SK-MEL-5 (cell line): ENCODE measurements around the gene SLC16A3. TPM values are rescaled to one million over a fixed set of nuclear protein-coding genes. Genes with fewer than 3 reads are reported as not detected.
"Not testable (repeated sequence)": the region's sequence is repeated elsewhere in the genome, so short reads cannot be mapped to it uniquely, and the experiment has no call there.

Experiments
- DNase-seq: peaks from one replicate; pipeline ENCODE4 v3.0.0-alpha.2; 2016; ENCODE audit warnings: low read depth, low spot score
- in situ Hi-C: cut with HindIII; loops from 2 replicates; pipeline ENCODE4 v1.10.0; 2016; ENCODE audit warnings: low sequenced_read_pairs, high pct_unique_total_duplicates, low pct_unique_long_range_greater_than_20kb
- total RNA-seq: library from RNA; depleted of rRNA; stranded (reverse); fragments of >200 nt; shearing (Covaris generic); gene quantifications from 2 replicates; pipeline ENCODE4 v1.2.3, GENCODE V29; 2014

SLC16A3 gene
- total RNA-seq, 1 experiment from 2014 or later: 12.8 TPM

GRCh38 chr17:82249896-82250581 is 21.2 kb downstream of the SLC16A3 start:
- in situ Hi-C loops: no loop called here
- DNase-seq: no peak

- DNase-seq: no peak
- in situ Hi-C loops: no loop called here
Observed at GRCh38 chr17:82250868-82251500, 22.1 kb downstream of the SLC16A3 start.

GRCh38 chr17:82252511-82253178 is 23.8 kb downstream of the SLC16A3 start:
- in situ Hi-C loops: no loop called here
- no peak for DNase-seq

- in situ Hi-C loops: no loop called here
- no peak for DNase-seq
Observed at GRCh38 chr17:82253179-82253544, 24.3 kb downstream of the SLC16A3 start.

- DNase-seq, in situ Hi-C loops: not testable (repeated sequence)
Observed at GRCh38 chr17:82254096-82254495, 25.3 kb downstream of the SLC16A3 start.

- in situ Hi-C loops, DNase-seq: not testable (repeated sequence)
Observed at GRCh38 chr17:82254746-82255145, 25.9 kb downstream of the SLC16A3 start.

- DNase-seq: no peak
- in situ Hi-C loops: no loop called here
Observed at GRCh38 chr17:82255402-82255972, 26.6 kb downstream of the SLC16A3 start.

- DNase-seq: no peak
- in situ Hi-C loops: no loop called here
Observed at GRCh38 chr17:82256242-82256885, 27.5 kb downstream of the SLC16A3 start.

- in situ Hi-C loops: no loop called here
- DNase-seq: peak; percentile 52
Observed at GRCh38 chr17:82257473-82257872, 28.6 kb downstream of the SLC16A3 start.

GRCh38 chr17:82258555-82258954 is 29.7 kb downstream of the SLC16A3 start:
- in situ Hi-C loops: no loop called here
- DNase-seq: no peak

GRCh38 chr17:82259972-82260961 is 31.4 kb downstream of the SLC16A3 start:
- in situ Hi-C loops, DNase-seq: not testable (repeated sequence)

GRCh38 chr17:82262344-82262743 is 33.5 kb downstream of the SLC16A3 start:
- in situ Hi-C loops: no loop called here
- DNase-seq: no peak

GRCh38 chr17:82263641-82264040 is 34.8 kb downstream of the SLC16A3 start:
- in situ Hi-C loops: no loop called here
- DNase-seq: no peak

- no peak for DNase-seq
Observed at GRCh38 chr17:82266142-82266541, 37.3 kb downstream of the SLC16A3 start.

GRCh38 chr17:82267575-82268379 is 38.9 kb downstream of the SLC16A3 start:
- in situ Hi-C loops: no loop called here
- no peak for DNase-seq

More at GRCh38 chr17:82266142-82266541, 37.3 kb downstream of the SLC16A3 start:
- in situ Hi-C loops: no loop called here

- in situ Hi-C loops: no loop called here
- no peak for DNase-seq
Observed at GRCh38 chr17:82269138-82269881, 40.5 kb downstream of the SLC16A3 start.
